ENCODE data around the gene STK38L. TPM values are rescaled to one million over a fixed set of nuclear protein-coding genes. Genes with fewer than 3 reads are reported as not detected.
A peak's percentile ranks its signal among the peaks of the same experiment; 100 is the strongest.

STK38L gene
- total and polyA plus RNA-seq, 2 experiments from 2014 or later = 20.3 to 30.0 TPM

GRCh38 chr12:27279826-27280225 lies 35.7 kb downstream of the STK38L start:
- Histone ChIP-seq H3K4me3 (no peak overlapping the region), H3K4me1 (ENCODE audit: low read depth) (peaks cover 16% of the 10 kb centered on the region), H3K36me3 (no peaks in the 10 kb centered on the region), H3K27me3 (no peaks in the 10 kb centered on the region), H3K9me3 (ENCODE audit: low read depth) (no peaks in the 10 kb centered on the region), H3K27ac (no peak overlapping the region)
- TF ChIP-seq CTCF (IDR thresholded peaks at IDR 0.05; ENCODE audit: low read depth, low read length) = no peak
- no peak for DNase-seq (ENCODE audit: low read depth in 1 of 2, low spot score in 1 of 2)

- no peak for DNase-seq (ENCODE audit: low read depth in 1 of 2, low spot score in 1 of 2)
- no peaks in the 10 kb centered on the region for H3K9me3 ChIP-seq (ENCODE audit: low read depth)
- no peak for TF ChIP-seq CTCF (IDR thresholded peaks at IDR 0.05; ENCODE audit: low read depth, low read length)
- no peaks in the 10 kb centered on the region for H3K36me3 ChIP-seq
- H3K27me3 ChIP-seq = no peaks in the 10 kb centered on the region
- no peak overlapping the region for H3K27ac ChIP-seq
- H3K4me1 ChIP-seq (ENCODE audit: low read depth) = peaks cover 21% of the 10 kb centered on the region
- H3K4me3 ChIP-seq = no peak overlapping the region
These were observed 36.3 kb downstream of the STK38L start for GRCh38 chr12:27280412-27280811.

- Histone ChIP-seq H3K4me3 (no peak overlapping the region), H3K9me3 (ENCODE audit: low read depth) (no peaks in the 10 kb centered on the region), H3K27ac (no peak overlapping the region), H3K4me1 (ENCODE audit: low read depth) (peaks cover 25% of the 10 kb centered on the region), H3K36me3 (no peaks in the 10 kb centered on the region), H3K27me3 (no peaks in the 10 kb centered on the region)
- DNase-seq (ENCODE audit: low read depth in 1 of 2, low spot score in 1 of 2) = no peak
- no peak for TF ChIP-seq CTCF (IDR thresholded peaks at IDR 0.05; ENCODE audit: low read depth, low read length)
These were observed 38.7 kb downstream of the STK38L start for GRCh38 chr12:27282754-27283153.

- DNase-seq (ENCODE audit: low read depth in 1 of 2, low spot score in 1 of 2) = no peak
- H3K9me3 ChIP-seq (ENCODE audit: low read depth) = no peaks in the 10 kb centered on the region
- TF ChIP-seq CTCF (IDR thresholded peaks at IDR 0.05; ENCODE audit: low read depth, low read length) = no peak
- H3K27me3 ChIP-seq = no peaks in the 10 kb centered on the region
- H3K36me3 ChIP-seq = no peaks in the 10 kb centered on the region
- no peak overlapping the region for H3K4me3 ChIP-seq
- H3K27ac ChIP-seq = no peak overlapping the region
- H3K4me1 ChIP-seq (ENCODE audit: low read depth) = peaks cover 24% of the 10 kb centered on the region
These were observed 39.9 kb downstream of the STK38L start for GRCh38 chr12:27284021-27284420.

GRCh38 chr12:27284751-27285150 lies 40.7 kb downstream of the STK38L start:
- Histone ChIP-seq H3K4me3 (no peak overlapping the region), H3K27me3 (no peaks in the 10 kb centered on the region), H3K9me3 (ENCODE audit: low read depth) (no peaks in the 10 kb centered on the region), H3K4me1 (ENCODE audit: low read depth) (peaks cover 24% of the 10 kb centered on the region), H3K36me3 (no peaks in the 10 kb centered on the region), H3K27ac (no peak overlapping the region)
- TF ChIP-seq CTCF (IDR thresholded peaks at IDR 0.05; ENCODE audit: low read depth, low read length) = no peak
- peak in 1 of 2 donors; percentile 73 for DNase-seq (ENCODE audit: low read depth in 1 of 2, low spot score in 1 of 2)

GRCh38 chr12:27285403-27285802 lies 41.3 kb downstream of the STK38L start:
- no peak for TF ChIP-seq CTCF (IDR thresholded peaks at IDR 0.05; ENCODE audit: low read depth, low read length)
- H3K9me3 ChIP-seq (ENCODE audit: low read depth) = no peaks in the 10 kb centered on the region
- H3K4me3 ChIP-seq = no peak overlapping the region
- H3K27ac ChIP-seq = no peak overlapping the region
- H3K4me1 ChIP-seq (ENCODE audit: low read depth) = peaks cover 25% of the 10 kb centered on the region
- no peaks in the 10 kb centered on the region for H3K36me3 ChIP-seq
- H3K27me3 ChIP-seq = no peaks in the 10 kb centered on the region
- peak in 1 of 2 donors; percentile 38 for DNase-seq (ENCODE audit: low read depth in 1 of 2, low spot score in 1 of 2)

Data from cardiac muscle cell (in vitro differentiated cells and primary cell).